K562 (cell line): ENCODE data around the gene BAIAP2. TPM values are rescaled to one million over a fixed set of nuclear protein-coding genes. Genes with fewer than 3 reads are reported as not detected.

Experiments
- CTBP1 ChIP-seq: fragments of 450-650 bp; IDR thresholded peaks from 2 replicates; pipeline ENCODE4 v1.6.1; 2016; ENCODE audit warnings: borderline replicate concordance
- FOS ChIP-seq: IDR thresholded peaks from 3 replicates; pipeline ENCODE4 v1.6.1; 2011; ENCODE audit not compliant: insufficient read length; ENCODE audit errors: extremely low read depth
- JUN ChIP-seq, 2 experiments: sonication (generic) in 1 of 2; formaldehyde crosslinking in 1 of 2; IDR thresholded peaks; 2 replicates each; pipeline versions ENCODE4 v1.6.1 to v1.8.0; 2012 to 2022; ENCODE audit warnings: borderline replicate concordance in 2 of 2, mild to moderate bottlenecking in 2 of 2, improper control_type of control experiment in 1 of 2, low read depth in 1 of 2, low read length in 1 of 2, missing genetic modification reagents in 1 of 2
- NRF1 ChIP-seq, 2 experiments: fragments of 450-650 bp; IDR thresholded peaks in 1 of 2; conservative IDR thresholded peaks in 1 of 2; 2 replicates each; pipeline ENCODE4 v1.6.1; 2014; ENCODE audit warnings: mild to moderate bottlenecking in 2 of 2
- SMC3 ChIP-seq: conservative IDR thresholded peaks from 2 replicates; pipeline ENCODE4 v1.6.1; 2011; ENCODE audit warnings: low read depth, low read length, improper control_type of control experiment; ENCODE audit not compliant: insufficient read depth
- TARDBP ChIP-seq: fragments of 450-650 bp; IDR thresholded peaks from 2 replicates; pipeline ENCODE4 v1.6.1; 2016
- THRA ChIP-seq: fragments of 450-650 bp; IDR thresholded peaks from 2 replicates; pipeline ENCODE4 v1.6.1; 2017; ENCODE audit warnings: mild to moderate bottlenecking, moderate library complexity
- YY1 ChIP-seq, 3 experiments: IDR thresholded peaks; 2 replicates each; pipeline ENCODE4 v1.6.1; 2011; ENCODE audit warnings: low read length in 2 of 3, mild to moderate bottlenecking in 2 of 3, moderate library complexity in 2 of 3, borderline replicate concordance in 1 of 3, control low read depth in 1 of 3, low read depth in 1 of 3; ENCODE audit not compliant: insufficient read depth in 3 of 3, insufficient replicate concordance in 2 of 3, control insufficient read depth in 1 of 3, insufficient read length in 1 of 3; ENCODE audit errors: extremely low read depth in 1 of 3
- ZBTB12 ChIP-seq: fragments of 250-450 bp; sonication (Bioruptor Pico); IDR thresholded peaks from 2 replicates; pipeline ENCODE4 v1.4.0; 2020
- ZBTB49 ChIP-seq: sonication (generic); formaldehyde crosslinking; IDR thresholded peaks from 2 replicates; pipeline ENCODE4 v1.8.0; 2022; ENCODE audit warnings: missing genetic modification reagents, mild to moderate bottlenecking, borderline replicate concordance
- ZNF318 ChIP-seq, 2 experiments: fragments of 450-650 bp; IDR thresholded peaks; 2 replicates each; pipeline ENCODE4 v1.6.1; 2016; ENCODE audit warnings: mild to moderate bottlenecking in 2 of 2, borderline replicate concordance in 1 of 2, low read depth in 1 of 2, moderate library complexity in 1 of 2
- polyA plus RNA-seq, 8 experiments: library from polyadenylated mRNA; depleted of rRNA in 4 of 8; stranded (reverse) in 5 of 8; unstranded in 3 of 8; fragments of >200 nt; fragmentation: Nextera tagmentation in 2 of 8; fragmentation: Illumina TruSeq in 1 of 8; extraction: Ambion mirVana in 2 of 8; extraction: Trizol in 1 of 8; gene quantifications; 2 replicates each; pipeline versions ENCODE4 v1.2.1 to v1.2.3, GENCODE V29; 2011 to 2014; ENCODE audit warnings: inconsistent platforms in 1 of 8, missing spikeins in 1 of 8
- total RNA-seq, 7 experiments: library from RNA; depleted of rRNA in 6 of 7; stranded (reverse); fragments of >200 nt in 6 of 7; fragmentation: Illumina TruSeq in 2 of 7; extraction: Trizol in 2 of 7; gene quantifications; 2 replicates each; pipeline versions ENCODE4 v1.2.1 to v1.2.3, GENCODE V29; 2011 to 2021; ENCODE audit warnings: low replicate concordance in 1 of 7

BAIAP2 gene
- total and polyA plus RNA-seq, 9 of the 15 experiments (the other 6 are each of a cell fraction or from before 2014, with no cell fraction given): 2.3 to 51.6 (median 18.4) TPM

- TF ChIP-seq ZNF318 (IDR thresholded peaks at IDR 0.05; ENCODE audit: borderline replicate concordance in 1 of 2, low read depth in 1 of 2): no peak
- peak; percentile 55; the same call in 1 of the 2 replicates for TF ChIP-seq CTBP1
- TF ChIP-seq YY1 (IDR thresholded peaks at IDR 0.05; ENCODE audit: borderline replicate concordance in 1 of 3, control insufficient read depth in 1 of 3, extremely low read depth in 1 of 3, insufficient read depth in 3 of 3, insufficient read length in 1 of 3, insufficient replicate concordance in 2 of 3, low read depth in 1 of 3, low read length in 2 of 3): peak in 2 of 3 experiments; percentile 61 to 83
- no peak for TF ChIP-seq TARDBP
- no peak for TF ChIP-seq JUN (IDR thresholded peaks at IDR 0.05; ENCODE audit: borderline replicate concordance, low read depth, low read length)
- no peak for TF ChIP-seq JUN (CRISPR knock-in tag; IDR thresholded peaks at IDR 0.05; ENCODE audit: borderline replicate concordance)
- peak; percentile 50 to 62; a peak in 3 of 4 replicates for TF ChIP-seq NRF1 (conservative IDR thresholded peaks at IDR 0.05 in 1 of 2, IDR thresholded peaks at IDR 0.05 in 1 of 2)
- TF ChIP-seq THRA: no peak
- no peak for TF ChIP-seq FOS
- TF ChIP-seq ZBTB12 (CRISPR knock-in tag): no peak
- no peak for TF ChIP-seq ZBTB49 (CRISPR knock-in tag)
- no peak for TF ChIP-seq SMC3
Measured at GRCh38 chr17:81018044-81018802, 16.7 kb upstream of the BAIAP2 start (continued).
